H1 (cell line): ENCODE results near the gene PNMA1. TPM values are rescaled to one million over a fixed set of nuclear protein-coding genes. Genes with fewer than 3 reads are reported as not detected.

Source experiments
- CTCF ChIA-PET: fragments of 300-600 bp; sonication (Branson Sonifier 250); formaldehyde crosslinking; loops from one replicate; lab custom pipeline; 2021; ENCODE audit not compliant: partially characterized antibody; lab: Charles Lee
- POLR2A ChIA-PET: fragments of 300-600 bp; sonication (Branson Sonifier 250); formaldehyde crosslinking; loops from one replicate; lab custom pipeline; 2021; ENCODE audit warnings: inconsistent platforms; ENCODE audit not compliant: partially characterized antibody; lab: Charles Lee
- DNase-seq, 2 experiments: peaks; one replicate each; pipeline versions ENCODE4 v3.0.0 to v3.0.0-alpha.2; 2010 to 2022; ENCODE audit warnings: low spot score in 2 of 2, low read depth in 1 of 2, mixed read lengths in 1 of 2
- FAIRE-seq: peaks from 2 replicates; lab custom pipeline; 2011; peaks lifted over from hg19 to GRCh38; lab: Jason Lieb, UNC
- H2AFZ ChIP-seq: 2 replicates; pipeline ENCODE4 v1.8.1; 2012; ENCODE audit warnings: low read length, inconsistent platforms
- H2AK5ac ChIP-seq: 2 replicates; pipeline ENCODE4 v1.6.1; 2013; ENCODE audit warnings: low read depth, low read length
- H2BK120ac ChIP-seq: replicated peaks from 2 replicates; pipeline ENCODE3; 2013; ENCODE audit warnings: low read depth, low read length, inconsistent platforms
- H2BK12ac ChIP-seq: 2 replicates; pipeline ENCODE4 v1.6.1; 2013; ENCODE audit warnings: low read depth, low read length
- H2BK15ac ChIP-seq: 2 replicates; pipeline ENCODE4 v1.6.1; 2013; ENCODE audit warnings: low read length
- H2BK20ac ChIP-seq: 2 replicates; pipeline ENCODE4 v1.6.1; 2013; ENCODE audit warnings: low read length
- H2BK5ac ChIP-seq: 2 replicates; pipeline ENCODE4 v1.6.1; 2013; ENCODE audit warnings: low read depth, low read length
- H3K14ac ChIP-seq: 2 replicates; pipeline ENCODE4 v1.6.1; 2013; ENCODE audit warnings: inconsistent platforms; ENCODE audit not compliant: insufficient read length
- H3K18ac ChIP-seq: 2 replicates; pipeline ENCODE4 v1.6.1; 2013; ENCODE audit warnings: low read length; ENCODE audit errors: extremely low read depth
- H3K23ac ChIP-seq: 2 replicates; pipeline ENCODE4 v1.6.1; 2013; ENCODE audit warnings: inconsistent platforms; ENCODE audit not compliant: insufficient read length
- H3K23me2 ChIP-seq: 2 replicates; pipeline ENCODE4 v1.6.1; 2013; ENCODE audit warnings: low read depth, low read length
- H3K27ac ChIP-seq: 2 replicates; pipeline ENCODE4 v1.6.1; 2011; ENCODE audit warnings: low read depth, low read length, inconsistent platforms
- H3K27me3 ChIP-seq, 4 experiments: replicated peaks in 1 of 4; 1 replicate in 1 of 4; 2 replicates in 3 of 4; pipeline versions ENCODE4 v1.6.1 to v1.8.1; 2011 to 2013; ENCODE audit warnings: low read length in 3 of 4, mild to moderate bottlenecking in 3 of 4, inconsistent platforms in 2 of 4, mixed read lengths in 2 of 4, moderate library complexity in 1 of 4; ENCODE audit not compliant: control insufficient read depth in 3 of 4, insufficient read depth in 3 of 4; ENCODE audit errors: extremely low read depth in 1 of 4
- H3K36me3 ChIP-seq, 4 experiments: 2 replicates each; pipeline versions ENCODE4 v1.6.1 to v1.8.1; 2011 to 2013; ENCODE audit warnings: mild to moderate bottlenecking in 4 of 4, low read length in 3 of 4, moderate library complexity in 2 of 4, control low read depth in 1 of 4, inconsistent platforms in 1 of 4; ENCODE audit not compliant: insufficient read depth in 4 of 4, control insufficient read depth in 2 of 4
- H3K4ac ChIP-seq: replicated peaks from 2 replicates; pipeline ENCODE3; 2013; ENCODE audit warnings: low read length, low read depth, mixed read lengths, inconsistent platforms; ENCODE audit not compliant: insufficient read length
- H3K4me1 ChIP-seq, 4 experiments: replicated peaks in 1 of 4; 1 replicate in 1 of 4; 2 replicates in 3 of 4; pipeline versions ENCODE4 v1.6.1 to v1.8.1; 2011 to 2013; ENCODE audit warnings: low read length in 3 of 4, inconsistent platforms in 2 of 4, mixed read lengths in 1 of 4; ENCODE audit not compliant: insufficient read depth in 4 of 4, control insufficient read depth in 3 of 4
- H3K4me2 ChIP-seq, 2 experiments: 2 replicates each; pipeline versions ENCODE4 v1.6.1 to v1.8.1; 2011 to 2013; ENCODE audit warnings: low read depth in 2 of 2, low read length in 2 of 2, control low read depth in 1 of 2, inconsistent platforms in 1 of 2, mild to moderate bottlenecking in 1 of 2; ENCODE audit not compliant: insufficient read depth in 1 of 2
- H3K4me3 ChIP-seq, 4 experiments: fragments of 200-600, 300-600 bp in 1 of 4; sonication (generic), shearing (Covaris generic), sonication (Bioruptor Twin) in 1 of 4; 2 replicates each; pipeline versions ENCODE4 v1.5.1 to v1.8.1; 2011 to 2016; ENCODE audit warnings: low read length in 4 of 4, low read depth in 3 of 4, control low read depth in 2 of 4, inconsistent platforms in 2 of 4, mild to moderate bottlenecking in 2 of 4, mixed read lengths in 1 of 4, moderate library complexity in 1 of 4; ENCODE audit not compliant: insufficient read depth in 2 of 4; ENCODE audit errors: extremely low read depth in 1 of 4
- H3K56ac ChIP-seq: replicated peaks from 2 replicates; pipeline ENCODE3; 2013; ENCODE audit warnings: low read depth, mild to moderate bottlenecking, mixed read lengths, low read length, inconsistent platforms; ENCODE audit not compliant: insufficient read length
- H3K79me1 ChIP-seq: 2 replicates; pipeline ENCODE4 v1.6.1; 2013; ENCODE audit warnings: low read depth, low read length, control low read depth
- H3K79me2 ChIP-seq, 2 experiments: 2 replicates each; pipeline versions ENCODE4 v1.6.1 to v1.8.1; 2012 to 2013; ENCODE audit warnings: low read length in 2 of 2, mild to moderate bottlenecking in 2 of 2, inconsistent platforms in 1 of 2; ENCODE audit not compliant: insufficient read depth in 2 of 2, control insufficient read depth in 1 of 2
- H3K9ac ChIP-seq, 4 experiments: replicated peaks in 1 of 4; 1 replicate in 1 of 4; 2 replicates in 3 of 4; pipeline versions ENCODE4 v1.6.1 to v1.8.1; 2011 to 2013; ENCODE audit warnings: low read depth in 3 of 4, low read length in 3 of 4, control low read depth in 2 of 4, mild to moderate bottlenecking in 2 of 4, moderate library complexity in 2 of 4, inconsistent platforms in 1 of 4; ENCODE audit errors: extremely low read depth in 1 of 4
- H3K9me3 ChIP-seq, 2 experiments: 2 replicates each; pipeline versions ENCODE4 v1.6.1 to v1.8.1; 2012 to 2013; ENCODE audit warnings: mild to moderate bottlenecking in 2 of 2, moderate library complexity in 2 of 2, control low read depth in 1 of 2, inconsistent platforms in 1 of 2, low read depth in 1 of 2, low read length in 1 of 2, mixed read lengths in 1 of 2; ENCODE audit not compliant: insufficient read depth in 2 of 2
- H4K20me1 ChIP-seq, 2 experiments: replicated peaks in 1 of 2; 2 replicates each; pipeline versions ENCODE3 to v1.8.1; 2011 to 2013; ENCODE audit warnings: inconsistent platforms in 2 of 2, low read length in 2 of 2, mild to moderate bottlenecking in 1 of 2; ENCODE audit not compliant: insufficient read depth in 2 of 2, control insufficient read depth in 1 of 2
- H4K5ac ChIP-seq: 2 replicates; pipeline ENCODE4 v1.6.1; 2013; ENCODE audit warnings: low read length, low read depth, mixed read lengths, inconsistent platforms; ENCODE audit not compliant: insufficient read length
- H4K8ac ChIP-seq: 2 replicates; pipeline ENCODE4 v1.8.0; 2013; ENCODE audit warnings: mild to moderate bottlenecking, moderate library complexity, low read length, inconsistent platforms; ENCODE audit not compliant: insufficient read depth; ENCODE audit errors: extremely low read depth
- H4K91ac ChIP-seq: replicated peaks from 2 replicates; pipeline ENCODE3; 2013; ENCODE audit warnings: low read length, mixed read lengths, inconsistent platforms; ENCODE audit not compliant: insufficient read length
- SIRT6 ChIP-seq: IDR thresholded peaks from one replicate; pipeline ENCODE4 v1.7.1; 2012; ENCODE audit warnings: low read length, inconsistent platforms
- SP2 ChIP-seq: IDR thresholded peaks from 2 replicates; pipeline ENCODE4 v1.6.1; 2012; ENCODE audit warnings: mild to moderate bottlenecking, low read length, inconsistent platforms
- WGBS, 2 experiments: shearing (Covaris generic) in 1 of 2; methylation state at CpG; one replicate each; pipeline versions ENCODE4 v1.1.6 to v1.1.7; 2013 to 2015; ENCODE audit warnings: low lambda C conversion rate in 2 of 2, mixed read lengths in 2 of 2, inconsistent platforms in 1 of 2, low coverage in 1 of 2, missing lambda C conversion rate in 1 of 2; ENCODE audit not compliant: insufficient replicate concordance in 2 of 2, insufficient coverage in 1 of 2, insufficient read length in 1 of 2; ENCODE audit errors: extremely low coverage in 1 of 2, missing lambda C conversion rate in 1 of 2; 5-methylcytosine and 5-hydroxymethylcytosine counted together
- polyA plus RNA-seq, 7 experiments: library from polyadenylated mRNA; depleted of rRNA in 3 of 7; stranded (reverse) in 5 of 7; unstranded in 2 of 7; fragments of >200 nt in 5 of 7; fragments of 200-250 nt in 2 of 7; gene quantifications; 1 replicate in 5 of 7; 2 replicates in 1 of 7; 4 replicates in 1 of 7; pipeline versions ENCODE4 v1.2.1 to v1.2.3, GENCODE V29; 2011 to 2013; ENCODE audit warnings: missing spikeins in 2 of 7, mixed read lengths in 2 of 7
- total RNA-seq: library from RNA; stranded (reverse); fragmentation: NEBNext Ultra II Directional; extraction: Animal tissue kit (Norgen Biotek cat#: 25700); gene quantifications from 2 replicates; pipeline ENCODE4 v1.2.1, GENCODE V29; 2021

PNMA1 gene
- total and polyA plus RNA-seq, 2 of the 8 experiments (the other 6 are each of a cell fraction or from before 2014, with no cell fraction given): 15.8 to 52.7 TPM

DNA sequence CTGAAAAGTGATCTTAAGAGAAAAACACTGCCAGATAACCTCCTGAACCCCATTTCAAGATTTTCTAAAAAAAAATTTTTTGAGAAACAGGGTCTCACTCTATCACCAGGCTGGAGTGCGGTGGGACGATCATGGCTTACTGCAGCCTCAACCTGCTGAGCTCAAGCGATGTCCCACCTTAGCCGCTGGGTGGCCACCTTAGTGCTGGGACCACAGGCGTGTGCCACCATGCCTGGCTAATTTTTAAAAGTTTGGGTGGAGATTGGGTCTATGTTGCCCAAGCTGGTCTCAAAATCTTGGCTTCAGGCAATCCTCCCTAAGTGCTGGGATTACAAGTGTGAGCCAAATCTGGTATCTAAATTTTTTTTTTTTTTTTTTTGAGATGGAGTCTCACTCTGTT lies 3.4 kb downstream of the PNMA1 start:
- ChIA-PET CTCF (interaction anchor here (0.6 to 3.7 kb wide), 6 partner anchors 12 to 48 kb away, joined by 3 to 15 read pairs (median 3); no protein-coding TSS in a partner anchor), POLR2A (interaction anchor here (1.0 to 1.3 kb wide), 3 partner anchors 9 to 18 kb away, joined by 3 read pairs; no protein-coding TSS in a partner anchor)
- TF ChIP-seq SIRT6 (no peak), SP2 (no peak)

More for the DNA sequence above, 3.4 kb downstream of the PNMA1 start:
- no peak overlapping the region for H4K8ac ChIP-seq
- no peak overlapping the region for H2BK120ac ChIP-seq
- H3K18ac ChIP-seq: no peak overlapping the region
- no peaks in the 10 kb centered on the region for H3K9me3 ChIP-seq
- H3K79me1 ChIP-seq: peaks cover 12% of the 10 kb centered on the region
- no peak overlapping the region for H2AK5ac ChIP-seq
- H2BK12ac ChIP-seq: no peak overlapping the region
- no peak overlapping the region for H4K91ac ChIP-seq
- no peak overlapping the region for H3K27ac ChIP-seq
- no peak for DNase-seq
- no peak overlapping the region for H2BK5ac ChIP-seq
- H3K4me2 ChIP-seq: no peak overlapping the region
- H3K4me1 ChIP-seq: peaks cover 0 to 10% (median 6%) of the 10 kb centered on the region in 4 experiments; a peak in 4 of 7 replicates
- H3K4ac ChIP-seq: no peak overlapping the region
- H3K23ac ChIP-seq: no peak overlapping the region
- H2BK15ac ChIP-seq: no peak overlapping the region
- H3K14ac ChIP-seq: no peak overlapping the region
- H3K4me3 ChIP-seq: no peak overlapping the region
- H3K36me3 ChIP-seq: 0 out of 8 replicates have a peak, but pooled peaks cover 0 to 3% (median 0%) of the 10 kb centered on the region in 4 experiments
- peaks cover 24% of the 10 kb centered on the region for H3K23me2 ChIP-seq
- peaks cover 12 to 16% of the 10 kb centered on the region in 2 experiments for H4K20me1 ChIP-seq
- peaks cover 5 to 33% of the 10 kb centered on the region in 2 experiments for H3K79me2 ChIP-seq
- H2BK20ac ChIP-seq: no peak overlapping the region
- H2AFZ ChIP-seq: no peak overlapping the region
- H3K27me3 ChIP-seq: peaks cover 0 to 3% (median 0%) of the 10 kb centered on the region in 4 experiments; a peak in 3 of 7 replicates
- 81% methylated on average over 5 of the region's 5 CpGs; no CpG with 5 or more reads in 1 of the 2 experiments for WGBS, 2 experiments
- no peak overlapping the region for H3K9ac ChIP-seq
- no peak for FAIRE-seq
- H3K56ac ChIP-seq: no peak overlapping the region
- H4K5ac ChIP-seq: no peak overlapping the region
